Ishikawa (cell line): ENCODE results near the gene CPNE2.

Experiments
- FOXM1 ChIP-seq: IDR thresholded peaks from 2 replicates; pipeline ENCODE4 v1.6.1; 2012; ENCODE audit warnings: low read depth, borderline replicate concordance
- TAF1 ChIP-seq: IDR thresholded peaks from 2 replicates; pipeline ENCODE4 v1.6.1; 2012; ENCODE audit warnings: low read depth, mild to moderate bottlenecking
- TF ChIP-seq, protein P1 (sequence below): IDR thresholded peaks from 2 replicates; pipeline ENCODE4 v1.6.1; 2012

DNA sequence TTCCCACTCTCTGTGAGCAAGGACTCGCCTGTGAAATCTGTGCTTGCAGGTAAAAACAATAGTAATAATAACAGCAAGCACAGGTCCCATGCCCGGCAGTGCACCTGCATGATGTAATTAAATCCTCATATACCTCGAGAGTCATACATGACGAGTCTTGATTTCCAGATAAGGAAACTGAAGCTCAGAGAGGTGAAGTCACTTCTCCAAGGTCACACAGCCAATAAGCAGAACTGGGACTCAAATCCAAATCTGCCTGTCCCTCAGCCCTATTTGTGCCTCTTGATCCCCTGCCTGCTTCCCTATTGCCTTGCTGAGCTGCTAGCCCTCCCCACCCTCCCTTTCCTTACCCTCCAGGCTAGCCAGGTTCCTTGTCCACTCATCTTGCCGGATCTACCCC lies 38.0 kb upstream of the CPNE2 start:
- TF ChIP-seq, protein P1, sequence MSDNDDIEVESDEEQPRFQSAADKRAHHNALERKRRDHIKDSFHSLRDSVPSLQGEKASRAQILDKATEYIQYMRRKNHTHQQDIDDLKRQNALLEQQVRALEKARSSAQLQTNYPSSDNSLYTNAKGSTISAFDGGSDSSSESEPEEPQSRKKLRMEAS, result no peak
- TF ChIP-seq TAF1 (no peak), FOXM1 (no peak)
